HG02884 (cell line): ENCODE measurements around the gene PRODH.
"Not testable (repeated sequence)": the region's sequence is repeated elsewhere in the genome, so short reads cannot be mapped to it uniquely, and the experiment has no call there.

ENCODE experiments used
- ATAC-seq: cut with Tn5 transposase; IDR thresholded peaks from one replicate; pipeline ENCODE4 v1.9.1; 2021; ENCODE audit warnings: mild to moderate bottlenecking, moderate library complexity; ENCODE audit not compliant: unreplicated experiment

Gene PRODH

GRCh38 chr22:18969158-18969942 lies 33.3 kb upstream of the PRODH start:
- ATAC-seq, result not testable (repeated sequence)

- ATAC-seq, result no peak
Measured at GRCh38 chr22:18968011-18968749, 32.1 kb upstream of the PRODH start.

- ATAC-seq, result not testable (repeated sequence)
Measured at GRCh38 chr22:18967391-18968010, 31.4 kb upstream of the PRODH start.

- no peak for ATAC-seq
Measured at GRCh38 chr22:18966748-18967147, 30.7 kb upstream of the PRODH start.

- ATAC-seq, result no peak
Measured at GRCh38 chr22:18965526-18966421, 29.7 kb upstream of the PRODH start.

- not testable (repeated sequence) for ATAC-seq
Measured at GRCh38 chr22:18964501-18965265, 28.6 kb upstream of the PRODH start.

- not testable (repeated sequence) for ATAC-seq
Measured at GRCh38 chr22:18964051-18964450, 28.0 kb upstream of the PRODH start.

GRCh38 chr22:18962308-18962635 lies 26.2 kb upstream of the PRODH start:
- no peak for ATAC-seq

- not testable (repeated sequence) for ATAC-seq
Measured at GRCh38 chr22:18961632-18962307, 25.7 kb upstream of the PRODH start.

GRCh38 chr22:18961201-18961600 lies 25.1 kb upstream of the PRODH start:
- not testable (repeated sequence) for ATAC-seq

- ATAC-seq, result not testable (repeated sequence)
Measured at GRCh38 chr22:18960166-18960820, 24.2 kb upstream of the PRODH start.

GRCh38 chr22:18959741-18960140 lies 23.6 kb upstream of the PRODH start:
- ATAC-seq, result not testable (repeated sequence)

GRCh38 chr22:18959266-18959665 lies 23.2 kb upstream of the PRODH start:
- ATAC-seq, result not testable (repeated sequence)

- not testable (repeated sequence) for ATAC-seq
Measured at GRCh38 chr22:18958738-18959137, 22.6 kb upstream of the PRODH start.

- ATAC-seq, result not testable (repeated sequence)
Measured at GRCh38 chr22:18958321-18958705, 22.2 kb upstream of the PRODH start.

GRCh38 chr22:18957621-18958320 lies 21.7 kb upstream of the PRODH start:
- not testable (repeated sequence) for ATAC-seq

- ATAC-seq, result not testable (repeated sequence)
Measured at GRCh38 chr22:18956956-18957355, 20.9 kb upstream of the PRODH start.
